GM08714 (cell line): ENCODE measurements around the gene ALG10.
"Not testable (repeated sequence)": the region's sequence is repeated elsewhere in the genome, so short reads cannot be mapped to it uniquely, and the experiment has no call there.

Experiments
- H3K4me3 ChIP-seq: fragments of 200-500 bp; sonication (Bioruptor generic); 2 replicates; pipeline ENCODE4 v1.5.1; 2014; ENCODE audit warnings: mild to moderate bottlenecking, low read length, inconsistent platforms
- ZNF274 ChIP-seq: IDR thresholded peaks from 2 replicates; pipeline ENCODE4 v1.6.1; 2012; ENCODE audit warnings: mild to moderate bottlenecking, low read depth, low read length

Gene ALG10, protein sequence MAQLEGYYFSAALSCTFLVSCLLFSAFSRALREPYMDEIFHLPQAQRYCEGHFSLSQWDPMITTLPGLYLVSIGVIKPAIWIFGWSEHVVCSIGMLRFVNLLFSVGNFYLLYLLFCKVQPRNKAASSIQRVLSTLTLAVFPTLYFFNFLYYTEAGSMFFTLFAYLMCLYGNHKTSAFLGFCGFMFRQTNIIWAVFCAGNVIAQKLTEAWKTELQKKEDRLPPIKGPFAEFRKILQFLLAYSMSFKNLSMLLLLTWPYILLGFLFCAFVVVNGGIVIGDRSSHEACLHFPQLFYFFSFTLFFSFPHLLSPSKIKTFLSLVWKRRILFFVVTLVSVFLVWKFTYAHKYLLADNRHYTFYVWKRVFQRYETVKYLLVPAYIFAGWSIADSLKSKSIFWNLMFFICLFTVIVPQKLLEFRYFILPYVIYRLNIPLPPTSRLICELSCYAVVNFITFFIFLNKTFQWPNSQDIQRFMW

GRCh38 chr12:34022079-34022830 lies at the start of gene ALG10:
ALG10 (plus strand) TSS chr12:34022496; CDS start chr12:34022600, 104 bp downstream.
- no peak for TF ChIP-seq ZNF274
- peak within 1 kb of the TSS; percentile 85 for H3K4me3 ChIP-seq

- H3K4me3 ChIP-seq = not testable (repeated sequence)
Observed at GRCh38 chr12:33972884-33973283, 49.4 kb upstream of the ALG10 start.

GRCh38 chr12:33977887-33978286 lies 44.4 kb upstream of the ALG10 start:
- no peak for TF ChIP-seq ZNF274
- no peak overlapping the region for H3K4me3 ChIP-seq

- no peak for TF ChIP-seq ZNF274
Observed at GRCh38 chr12:33988197-33988805, 34.0 kb upstream of the ALG10 start.

GRCh38 chr12:33988913-33989312 lies 33.4 kb upstream of the ALG10 start:
- no peak overlapping the region for H3K4me3 ChIP-seq
- no peak for TF ChIP-seq ZNF274

More at GRCh38 chr12:33988197-33988805, 34.0 kb upstream of the ALG10 start:
- no peak overlapping the region for H3K4me3 ChIP-seq

GRCh38 chr12:33994857-33995808 lies 27.2 kb upstream of the ALG10 start:
- no peak for TF ChIP-seq ZNF274
- H3K4me3 ChIP-seq = no peak overlapping the region

- H3K4me3 ChIP-seq = not testable (repeated sequence)
Observed at GRCh38 chr12:34008835-34009234, 13.5 kb upstream of the ALG10 start.

- H3K4me3 ChIP-seq = no peak overlapping the region
- no peak for TF ChIP-seq ZNF274
Observed at GRCh38 chr12:34016361-34016760, 5.9 kb upstream of the ALG10 start.

- TF ChIP-seq ZNF274 = no peak
- H3K4me3 ChIP-seq = no peak overlapping the region
Observed at GRCh38 chr12:34021071-34021470, 1.2 kb upstream of the ALG10 start.

DNA sequence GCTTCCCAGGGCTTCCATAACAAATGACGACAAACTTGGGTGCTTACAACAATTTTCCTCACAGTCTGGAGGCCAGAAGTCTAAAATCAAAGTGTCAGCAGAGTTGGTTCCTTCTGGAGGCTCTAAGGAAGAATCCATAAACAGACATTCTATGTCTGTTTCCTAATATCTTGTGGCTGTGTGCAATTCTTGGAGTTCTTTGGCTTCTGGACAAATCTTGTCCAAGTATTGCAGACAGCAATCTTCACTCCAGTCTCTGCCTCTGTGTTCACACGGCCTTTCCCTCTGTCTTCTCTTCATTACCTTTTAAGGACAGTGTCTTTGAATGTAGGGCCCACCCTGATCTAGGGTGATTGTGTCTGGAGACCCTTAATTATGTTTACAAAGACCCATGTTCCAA lies 5.4 kb downstream of the ALG10 start:
- not testable (repeated sequence) for H3K4me3 ChIP-seq

GRCh38 chr12:34030591-34030990 lies 8.3 kb downstream of the ALG10 start:
- TF ChIP-seq ZNF274 = no peak
- no peak overlapping the region for H3K4me3 ChIP-seq

DNA sequence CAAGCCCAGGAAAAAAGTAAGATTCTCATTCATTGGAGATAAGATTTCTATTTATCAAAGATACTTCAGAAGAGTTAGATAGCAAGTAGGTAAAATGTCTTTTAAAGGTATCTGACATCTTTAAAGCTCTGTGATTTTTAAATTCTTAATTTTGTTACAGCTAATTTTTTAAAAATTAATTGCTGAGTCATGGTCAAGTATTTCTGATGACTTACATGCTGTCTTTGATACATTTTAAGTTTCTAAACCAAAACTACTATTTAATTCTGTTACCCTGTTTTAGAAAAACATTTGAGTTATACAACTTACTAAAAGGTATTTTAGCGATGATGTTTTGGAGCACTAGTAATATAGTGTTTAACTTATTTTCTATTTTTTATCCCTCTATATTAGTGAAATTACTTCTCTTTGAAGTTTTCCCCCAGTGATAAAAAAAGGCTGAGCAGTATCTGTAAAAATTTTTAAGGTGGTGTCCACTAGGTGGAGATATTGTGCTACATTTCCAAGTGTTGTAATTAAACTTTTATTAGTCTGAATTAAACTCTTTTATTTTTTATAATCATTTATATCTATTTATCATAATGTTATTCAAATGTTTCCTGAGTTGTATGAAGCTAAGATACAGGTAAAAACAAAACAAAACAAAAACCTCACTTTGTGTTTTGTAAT lies 11.5 kb downstream of the ALG10 start:
- TF ChIP-seq ZNF274 = no peak

GRCh38 chr12:34038357-34038756 lies 16.1 kb downstream of the ALG10 start:
- H3K4me3 ChIP-seq = not testable (repeated sequence)

More for the DNA sequence above, 11.5 kb downstream of the ALG10 start:
- H3K4me3 ChIP-seq = no peak overlapping the region

GRCh38 chr12:34046570-34046969 lies 24.3 kb downstream of the ALG10 start:
- no peak for TF ChIP-seq ZNF274

GRCh38 chr12:34047855-34048254 lies 25.6 kb downstream of the ALG10 start:
- H3K4me3 ChIP-seq = not testable (repeated sequence)

More at GRCh38 chr12:34046570-34046969, 24.3 kb downstream of the ALG10 start:
- H3K4me3 ChIP-seq = no peak overlapping the region
